HEK293T (cell line): ENCODE data around the gene CDC42BPG.

Experiments used
- ARNT ChIP-seq: fragments of 450-650 bp; IDR thresholded peaks from 2 replicates; pipeline ENCODE4 v1.6.1; 2017; ENCODE audit warnings: mild to moderate bottlenecking
- BHLHE40 ChIP-seq: fragments of 450-650 bp; IDR thresholded peaks from 2 replicates; pipeline ENCODE4 v1.6.1; 2016; ENCODE audit warnings: mild to moderate bottlenecking, moderate library complexity, borderline replicate concordance
- FOXA1 ChIP-seq: fragments of 450-650 bp; IDR thresholded peaks from 2 replicates; pipeline ENCODE4 v1.6.1; 2016; ENCODE audit warnings: mild to moderate bottlenecking
- FOXM1 ChIP-seq: fragments of 450-650 bp; IDR thresholded peaks from 2 replicates; pipeline ENCODE4 v1.6.1; 2017; ENCODE audit warnings: mild to moderate bottlenecking, borderline replicate concordance
- HDGF ChIP-seq: fragments of 450-650 bp; IDR thresholded peaks from 2 replicates; pipeline ENCODE4 v1.6.1; 2017; ENCODE audit warnings: antibody characterized with exemption, borderline replicate concordance
- LEF1 ChIP-seq: fragments of 450-650 bp; IDR thresholded peaks from 2 replicates; pipeline ENCODE4 v1.6.1; 2017; ENCODE audit warnings: mild to moderate bottlenecking, borderline replicate concordance
- NFRKB ChIP-seq: fragments of 450-650 bp; IDR thresholded peaks from 2 replicates; pipeline ENCODE4 v1.6.1; 2016; ENCODE audit warnings: mild to moderate bottlenecking, moderate library complexity
- PKNOX1 ChIP-seq: fragments of 450-650 bp; IDR thresholded peaks from 2 replicates; pipeline ENCODE4 v1.6.1; 2016
- SP1 ChIP-seq: fragments of 450-650 bp; IDR thresholded peaks from 2 replicates; pipeline ENCODE4 v1.6.1; 2017
- TARDBP ChIP-seq: fragments of 450-650 bp; IDR thresholded peaks from 2 replicates; pipeline ENCODE4 v1.6.1; 2016
- ZNF384 ChIP-seq: fragments of 450-650 bp; IDR thresholded peaks from 2 replicates; pipeline ENCODE4 v1.6.1; 2016

GRCh38 chr11:64863391-64864060 is 19.1 kb upstream of the CDC42BPG start:
- TF ChIP-seq SP1 = no peak
- TF ChIP-seq ZNF384 = no peak
- no peak for TF ChIP-seq FOXA1
- TF ChIP-seq TARDBP = no peak
- no peak for TF ChIP-seq LEF1
- no peak for TF ChIP-seq NFRKB
- no peak for TF ChIP-seq HDGF
- TF ChIP-seq BHLHE40 = no peak
- TF ChIP-seq FOXM1 = no peak
- TF ChIP-seq PKNOX1 = no peak
- no peak for TF ChIP-seq ARNT
